Measurements from ENCODE around the gene ZNF606. TPM values are rescaled to one million over a fixed set of nuclear protein-coding genes. Genes with fewer than 3 reads are reported as not detected.

ZNF606 gene
- total and polyA plus RNA-seq, 7 experiments from 2014 or later: 9.4 to 37.5 (median 13.2) TPM

DNA sequence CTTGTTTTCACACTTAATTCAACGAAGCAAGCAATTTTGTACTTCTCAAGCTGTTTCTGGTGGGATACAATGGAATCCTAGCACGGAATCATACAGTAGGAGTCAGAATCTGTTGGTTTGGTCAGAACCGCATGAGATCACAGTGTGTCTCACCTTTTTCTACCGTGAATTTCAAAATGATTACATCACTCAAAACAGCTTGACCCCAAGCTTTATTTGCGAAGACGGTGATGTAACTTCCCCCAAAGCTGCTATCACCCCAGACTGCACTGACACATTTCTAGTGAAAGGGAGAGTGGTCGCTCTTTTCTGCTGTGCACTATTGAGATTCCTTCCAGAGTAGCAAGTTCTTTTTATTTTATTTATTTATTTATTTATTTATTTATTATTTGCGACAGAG is 37.9 kb downstream of the ZNF606 start:
- H3K27me3 Mint-ChIP-seq: no peaks in the 10 kb centered on the region
- no peaks in the 10 kb centered on the region for H3K36me3 ChIP-seq (ENCODE audit: control insufficient read depth in 2 of 3, insufficient read depth in 3 of 3, low read length in 3 of 3)

DNA sequence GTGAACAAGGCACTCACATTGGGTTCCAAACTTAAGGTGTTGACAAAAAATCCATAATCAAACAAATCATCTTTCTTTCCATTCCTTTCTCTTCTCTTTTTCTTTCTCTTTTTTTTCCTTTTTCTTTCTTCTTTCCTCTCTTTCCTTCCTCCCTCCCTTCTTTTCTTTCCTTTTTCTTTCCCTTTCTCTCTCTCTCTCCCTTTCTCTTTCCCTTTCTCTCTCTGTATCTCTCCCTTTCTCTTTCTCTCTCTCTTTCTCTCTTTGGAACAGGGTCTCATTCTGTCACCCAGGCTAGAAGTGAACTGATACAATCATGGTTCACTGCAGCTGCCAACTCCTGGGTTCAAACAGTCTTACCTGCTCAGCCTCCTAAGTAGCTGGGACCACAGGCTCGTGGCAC is 40.8 kb downstream of the ZNF606 start:
- Histone ChIP-seq H3K4me3 (ENCODE audit: low read length) (no peak overlapping the region), H3K27ac (ENCODE audit: low read depth, low read length) (no peak overlapping the region), H3K27me3 (ENCODE audit: control insufficient read depth in 2 of 2, insufficient read depth in 2 of 2, low read length in 2 of 2) (no peaks in the 10 kb centered on the region), H3K9me3 (ENCODE audit: control insufficient read depth in 2 of 3, low read length in 3 of 3) (peaks cover 0 to 56% (median 8%) of the 10 kb centered on the region in 3 experiments), H3K36me3 (ENCODE audit: control insufficient read depth in 2 of 3, insufficient read depth in 3 of 3, low read length in 3 of 3) (no peaks in the 10 kb centered on the region), H3K4me1 (ENCODE audit: control insufficient read depth in 2 of 2, insufficient read depth in 2 of 2, low read length in 2 of 2) (no peaks in the 10 kb centered on the region)
- POLR2A ChIA-PET: no interaction called here
- no peaks in the 10 kb centered on the region for H3K4me1 Mint-ChIP-seq
- H3K4me3 Mint-ChIP-seq: no peak overlapping the region
- H3K27me3 Mint-ChIP-seq: peaks cover 0 to 3% (median 0%) of the 10 kb centered on the region in 5 donors
- DNase-seq (no peak), ATAC-seq (no peak)
- H3K27ac Mint-ChIP-seq: no peak overlapping the region
- CTCF ChIA-PET: interaction anchor here (0.6 to 0.7 kb wide), 2 partner anchors 14 to 793 kb away, joined by 3 read pairs; no protein-coding TSS in a partner anchor
- peaks cover 7 to 79% (median 41%) of the 10 kb centered on the region in 11 donors for H3K9me3 Mint-ChIP-seq
- intact Hi-C loops (cut with micrococcal nuclease): no loop called here
- peaks cover 10 to 35% (median 21%) of the 10 kb centered on the region in 5 donors for H3K36me3 Mint-ChIP-seq

More for the DNA sequence above, 37.9 kb downstream of the ZNF606 start:
- Mint-ChIP-seq H3K36me3 (peaks cover 8 to 33% (median 23%) of the 10 kb centered on the region in 5 donors), H3K4me3 (no peak overlapping the region), H3K9me3 (peaks cover 14 to 78% (median 51%) of the 10 kb centered on the region in 11 donors), H3K27ac (no peak overlapping the region), H3K4me1 (no peaks in the 10 kb centered on the region)
- H3K27ac ChIP-seq (ENCODE audit: low read depth, low read length): no peak overlapping the region
- CTCF ChIA-PET: no interaction called here
- H3K9me3 ChIP-seq (ENCODE audit: control insufficient read depth in 2 of 3, low read length in 3 of 3): peaks cover 5 to 62% (median 8%) of the 10 kb centered on the region in 3 experiments
- DNase-seq (no peak), ATAC-seq (no peak)
- no peaks in the 10 kb centered on the region for H3K27me3 ChIP-seq (ENCODE audit: control insufficient read depth in 2 of 2, insufficient read depth in 2 of 2, low read length in 2 of 2)
- no peak overlapping the region for H3K4me3 ChIP-seq (ENCODE audit: low read length)
- no peaks in the 10 kb centered on the region for H3K4me1 ChIP-seq (ENCODE audit: control insufficient read depth in 2 of 2, insufficient read depth in 2 of 2, low read length in 2 of 2)
- intact Hi-C loops (cut with micrococcal nuclease): no loop called here
- POLR2A ChIA-PET: no interaction called here

- POLR2A ChIA-PET: no interaction called here
- no peaks in the 10 kb centered on the region for H3K4me1 ChIP-seq (ENCODE audit: control insufficient read depth in 2 of 2, insufficient read depth in 2 of 2, low read length in 2 of 2)
- peaks cover 12 to 79% (median 43%) of the 10 kb centered on the region in 11 donors for H3K9me3 Mint-ChIP-seq
- H3K4me1 Mint-ChIP-seq: no peaks in the 10 kb centered on the region
- no peak overlapping the region for H3K4me3 Mint-ChIP-seq
- H3K27ac Mint-ChIP-seq: no peak overlapping the region
- H3K27me3 ChIP-seq (ENCODE audit: control insufficient read depth in 2 of 2, insufficient read depth in 2 of 2, low read length in 2 of 2): no peaks in the 10 kb centered on the region
- intact Hi-C loops (cut with micrococcal nuclease): no loop called here
- ATAC-seq: no peak
- H3K9me3 ChIP-seq (ENCODE audit: control insufficient read depth in 2 of 3, low read length in 3 of 3): peaks cover 0 to 36% (median 0%) of the 10 kb centered on the region in 3 experiments
- CTCF ChIA-PET: no interaction called here
- no peak overlapping the region for H3K27ac ChIP-seq (ENCODE audit: low read depth, low read length)
- no peaks in the 10 kb centered on the region for H3K36me3 ChIP-seq (ENCODE audit: control insufficient read depth in 2 of 3, insufficient read depth in 3 of 3, low read length in 3 of 3)
- no peak for DNase-seq
- H3K36me3 Mint-ChIP-seq: peaks cover 2 to 43% (median 13%) of the 10 kb centered on the region in 5 donors
- H3K4me3 ChIP-seq (ENCODE audit: low read length): no peak overlapping the region
- H3K27me3 Mint-ChIP-seq: peaks cover 0 to 14% (median 3%) of the 10 kb centered on the region in 5 donors
These were observed 47.6 kb downstream of the ZNF606 start for GRCh38 chr19:57954996-57955395.

GRCh38 chr19:57949702-57950101 is 52.9 kb downstream of the ZNF606 start:
- ChIA-PET POLR2A (interaction anchor here (0.6 kb wide), 1 partner anchor 17 kb away, joined by 5 read pairs; no protein-coding TSS in a partner anchor), CTCF (no interaction called here)
- Mint-ChIP-seq H3K9me3 (peaks cover 19 to 73% (median 40%) of the 10 kb centered on the region in 11 donors), H3K4me3 (peak overlapping the region in 1 of 10 donors; percentile 34), H3K4me1 (peaks cover 10 to 23% (median 21%) of the 10 kb centered on the region in 7 donors), H3K27me3 (peaks cover 0 to 12% (median 0%) of the 10 kb centered on the region in 5 donors), H3K36me3 (peaks cover 15 to 44% (median 21%) of the 10 kb centered on the region in 5 donors), H3K27ac (no peak overlapping the region)
- intact Hi-C loops (cut with micrococcal nuclease): loop anchor here in 1 of 2 donors (5.0 kb wide), 3 partner anchors 102 to 587 kb away; partner anchors contain the start of genes TRAPPC2B, ZNF547, ZNF587 and ZNF776
- DNase-seq (no peak), ATAC-seq (no peak)
- peaks cover 0 to 35% (median 8%) of the 10 kb centered on the region in 3 experiments for H3K9me3 ChIP-seq (ENCODE audit: control insufficient read depth in 2 of 3, low read length in 3 of 3)
- peaks cover 0 to 10% (median 0%) of the 10 kb centered on the region in 3 experiments for H3K36me3 ChIP-seq (ENCODE audit: control insufficient read depth in 2 of 3, insufficient read depth in 3 of 3, low read length in 3 of 3)
- no peak overlapping the region for H3K27ac ChIP-seq (ENCODE audit: low read depth, low read length)
- peaks cover 6 to 9% of the 10 kb centered on the region in 2 donors for H3K4me1 ChIP-seq (ENCODE audit: control insufficient read depth in 2 of 2, insufficient read depth in 2 of 2, low read length in 2 of 2)
- no peak overlapping the region for H3K4me3 ChIP-seq (ENCODE audit: low read length)
- H3K27me3 ChIP-seq (ENCODE audit: control insufficient read depth in 2 of 2, insufficient read depth in 2 of 2, low read length in 2 of 2): no peaks in the 10 kb centered on the region

DNA sequence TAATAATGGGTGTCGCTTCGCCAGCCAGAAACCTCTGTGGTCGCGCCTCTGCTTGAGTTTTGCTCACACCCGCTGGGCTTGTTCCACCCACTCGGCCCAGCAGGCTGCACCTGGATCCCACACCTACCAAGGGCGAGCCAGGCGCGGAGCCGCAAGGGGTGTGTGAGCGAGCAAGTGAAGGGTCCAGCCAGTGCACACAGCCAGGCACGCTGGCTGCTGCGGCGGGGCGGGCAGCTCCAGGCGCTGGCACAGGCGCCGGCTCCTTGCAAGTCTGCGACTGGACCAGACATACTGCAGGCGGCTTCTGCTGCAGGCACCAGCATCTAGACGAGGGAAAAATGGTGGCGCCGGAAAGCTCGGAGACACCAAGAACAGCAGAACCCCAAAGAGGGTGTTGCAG is 53.3 kb downstream of the ZNF606 start:
- Histone ChIP-seq H3K36me3 (ENCODE audit: control insufficient read depth in 2 of 3, insufficient read depth in 3 of 3, low read length in 3 of 3) (peaks cover 0 to 13% (median under 1%) of the 10 kb centered on the region in 3 experiments), H3K4me1 (ENCODE audit: control insufficient read depth in 2 of 2, insufficient read depth in 2 of 2, low read length in 2 of 2) (peaks cover 6 to 9% of the 10 kb centered on the region in 2 donors), H3K9me3 (ENCODE audit: control insufficient read depth in 2 of 3, low read length in 3 of 3) (peaks cover 0 to 36% (median 10%) of the 10 kb centered on the region in 3 experiments), H3K4me3 (ENCODE audit: low read length) (no peak overlapping the region), H3K27ac (ENCODE audit: low read depth, low read length) (no peak overlapping the region), H3K27me3 (ENCODE audit: control insufficient read depth in 2 of 2, insufficient read depth in 2 of 2, low read length in 2 of 2) (no peaks in the 10 kb centered on the region)
- ATAC-seq (no peak), DNase-seq (no peak)
- CTCF ChIA-PET: no interaction called here
- Mint-ChIP-seq H3K4me3 (no peak overlapping the region), H3K36me3 (peaks cover 19 to 44% (median 25%) of the 10 kb centered on the region in 5 donors), H3K27me3 (peaks cover 0 to 8% (median 0%) of the 10 kb centered on the region in 5 donors), H3K27ac (no peak overlapping the region), H3K9me3 (peaks cover 15 to 73% (median 37%) of the 10 kb centered on the region in 11 donors), H3K4me1 (peaks cover 10 to 23% (median 21%) of the 10 kb centered on the region in 7 donors)
- POLR2A ChIA-PET: interaction anchor here (0.6 kb wide), 1 partner anchor 17 kb away, joined by 5 read pairs; no protein-coding TSS in a partner anchor
- intact Hi-C loops (cut with micrococcal nuclease): loop anchor here in 1 of 2 donors (5.0 kb wide), 3 partner anchors 102 to 587 kb away; partner anchors contain the start of genes TRAPPC2B, ZNF547, ZNF587 and ZNF776

DNA sequence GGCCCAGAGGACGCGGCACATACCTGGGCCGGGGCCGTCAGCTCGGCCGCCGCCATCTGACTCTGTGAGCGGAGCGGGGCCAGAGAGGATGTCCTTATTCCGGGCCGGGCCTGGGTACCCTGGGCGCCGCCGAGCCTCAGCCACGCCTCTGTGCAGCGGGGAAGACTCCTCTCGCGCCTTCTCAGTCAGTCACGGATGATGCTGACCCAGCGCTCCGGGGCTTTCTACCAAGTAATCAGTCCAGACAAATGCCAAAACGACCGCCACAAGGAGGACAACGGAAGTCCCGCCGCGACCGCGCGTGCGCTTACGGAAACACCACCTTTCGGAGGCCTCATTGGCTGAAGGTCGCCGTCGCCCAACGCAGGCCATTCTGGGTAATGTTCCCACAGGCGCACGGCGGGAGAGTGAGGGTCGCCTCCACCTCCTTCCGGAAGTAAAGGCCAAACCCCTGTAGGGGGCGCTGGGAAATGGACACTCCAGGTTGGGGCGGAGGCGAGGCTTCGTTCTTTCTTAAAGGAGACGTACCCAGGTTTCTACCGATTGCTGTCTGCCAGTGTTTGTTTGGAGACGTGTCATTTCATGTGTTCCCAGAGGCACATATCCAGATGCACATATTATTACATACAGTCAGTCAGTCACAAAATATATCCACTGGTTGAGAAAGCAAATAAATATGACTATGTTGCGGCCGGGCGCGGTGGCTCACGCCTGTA is 55.0 kb downstream of the ZNF606 start, which contains the start of gene ZNF256:
Gene ZNF256 (minus strand): TSS at position 288 of the 716 bp plus-strand sequence. CDS start 232 bp downstream, at position 56.
- POLR2A ChIA-PET: interaction anchor here (0.5 to 0.7 kb wide), 2 partner anchors 220 to 364 kb away, joined by 3 read pairs; no protein-coding TSS in a partner anchor

More for the DNA sequence above, 55.0 kb downstream of the ZNF606 start, which contains the start of gene ZNF256:
- Mint-ChIP-seq H3K4me1 (peaks cover 10 to 28% (median 21%) of the 10 kb centered on the region in 7 donors), H3K27me3 (peaks cover 0 to 4% (median 0%) of the 10 kb centered on the region in 5 donors), H3K36me3 (peaks cover 36 to 51% (median 42%) of the 10 kb centered on the region in 5 donors), H3K27ac (peak within 1 kb of the TSS; percentile 83 to 97 (median 92)), H3K4me3 (peak within 1 kb of the TSS; percentile 89 to 97 (median 95)), H3K9me3 (peaks cover 18 to 74% (median 45%) of the 10 kb centered on the region in 11 donors)
- CTCF ChIA-PET: interaction anchor here (0.7 kb wide), 1 partner anchor 14 kb away, joined by 3 read pairs; no protein-coding TSS in a partner anchor
- Histone ChIP-seq H3K9me3 (ENCODE audit: control insufficient read depth in 2 of 3, low read length in 3 of 3) (peaks cover 4 to 44% (median 27%) of the 10 kb centered on the region in 3 experiments), H3K27me3 (ENCODE audit: control insufficient read depth in 2 of 2, insufficient read depth in 2 of 2, low read length in 2 of 2) (no peaks in the 10 kb centered on the region), H3K4me3 (ENCODE audit: low read length) (peak within 1 kb of the TSS; percentile 71), H3K27ac (ENCODE audit: low read depth, low read length) (peak within 1 kb of the TSS; percentile 80), H3K36me3 (ENCODE audit: control insufficient read depth in 2 of 3, insufficient read depth in 3 of 3, low read length in 3 of 3) (peaks cover 8 to 31% (median 15%) of the 10 kb centered on the region in 3 experiments), H3K4me1 (ENCODE audit: control insufficient read depth in 2 of 2, insufficient read depth in 2 of 2, low read length in 2 of 2) (peaks cover 6 to 9% of the 10 kb centered on the region in 2 donors)
- DNase-seq: peak; percentile 55 to 85 (median 77)
- intact Hi-C loops (cut with micrococcal nuclease): loop anchor here (1.0 to 5.0 kb wide), 14 partner anchors 12 to 707 kb away; partner anchors contain the start of genes ZNF417 (in 2 of the 2), ZNF606 (in 2 of the 2), TRAPPC2B (in 1 of the 2) and ZNF17 (in 1 of the 2)
- ATAC-seq: peak; percentile 97
